Measurements from ENCODE around the gene OGFOD1.
A peak's percentile ranks its signal among the peaks of the same experiment; 100 is the strongest.

OGFOD1 gene

GRCh38 chr16:56506941-56507340 lies 55.6 kb downstream of the OGFOD1 start:
- H3K4me3 ChIP-seq (ENCODE audit: control insufficient read depth, low read depth, low read length): no peak overlapping the region
- DNase-seq (ENCODE audit: low read depth): peak; percentile 56
- TF ChIP-seq CTCF (conservative IDR thresholded peaks at IDR 0.05; ENCODE audit: control insufficient read depth, insufficient read depth, low read depth, low read length): no peak

- no peak overlapping the region for H3K4me3 ChIP-seq (ENCODE audit: control insufficient read depth, low read depth, low read length)
- DNase-seq (ENCODE audit: low read depth): no peak
- TF ChIP-seq CTCF (conservative IDR thresholded peaks at IDR 0.05; ENCODE audit: control insufficient read depth, insufficient read depth, low read depth, low read length): no peak
Measured at GRCh38 chr16:56510544-56510943, 59.2 kb downstream of the OGFOD1 start.

- H3K4me3 ChIP-seq (ENCODE audit: control insufficient read depth, low read depth, low read length): no peak overlapping the region
- no peak for DNase-seq (ENCODE audit: low read depth)
- no peak for TF ChIP-seq CTCF (conservative IDR thresholded peaks at IDR 0.05; ENCODE audit: control insufficient read depth, insufficient read depth, low read depth, low read length)
Measured at GRCh38 chr16:56512025-56512424, 60.7 kb downstream of the OGFOD1 start.

GRCh38 chr16:56513091-56513490 lies 61.7 kb downstream of the OGFOD1 start:
- no peak for TF ChIP-seq CTCF (conservative IDR thresholded peaks at IDR 0.05; ENCODE audit: control insufficient read depth, insufficient read depth, low read depth, low read length)
- DNase-seq (ENCODE audit: low read depth): no peak
- no peak overlapping the region for H3K4me3 ChIP-seq (ENCODE audit: control insufficient read depth, low read depth, low read length)

- TF ChIP-seq CTCF (conservative IDR thresholded peaks at IDR 0.05; ENCODE audit: control insufficient read depth, insufficient read depth, low read depth, low read length): peak; percentile 82
- DNase-seq (ENCODE audit: low read depth): peak; percentile 77
- H3K4me3 ChIP-seq (ENCODE audit: control insufficient read depth, low read depth, low read length): no peak overlapping the region
Measured at GRCh38 chr16:56513972-56514371, 62.6 kb downstream of the OGFOD1 start.

- no peak for TF ChIP-seq CTCF (conservative IDR thresholded peaks at IDR 0.05; ENCODE audit: control insufficient read depth, insufficient read depth, low read depth, low read length)
- peak; percentile 6 for DNase-seq (ENCODE audit: low read depth)
- H3K4me3 ChIP-seq (ENCODE audit: control insufficient read depth, low read depth, low read length): no peak overlapping the region
Measured at GRCh38 chr16:56514845-56515244, 63.5 kb downstream of the OGFOD1 start.

GRCh38 chr16:56515665-56516064 lies 64.3 kb downstream of the OGFOD1 start:
- H3K4me3 ChIP-seq (ENCODE audit: control insufficient read depth, low read depth, low read length): no peak overlapping the region
- no peak for DNase-seq (ENCODE audit: low read depth)
- no peak for TF ChIP-seq CTCF (conservative IDR thresholded peaks at IDR 0.05; ENCODE audit: control insufficient read depth, insufficient read depth, low read depth, low read length)

All from fibroblast of mammary gland (primary cell).